Measurements from ENCODE around the gene EMCN.

DNA sequence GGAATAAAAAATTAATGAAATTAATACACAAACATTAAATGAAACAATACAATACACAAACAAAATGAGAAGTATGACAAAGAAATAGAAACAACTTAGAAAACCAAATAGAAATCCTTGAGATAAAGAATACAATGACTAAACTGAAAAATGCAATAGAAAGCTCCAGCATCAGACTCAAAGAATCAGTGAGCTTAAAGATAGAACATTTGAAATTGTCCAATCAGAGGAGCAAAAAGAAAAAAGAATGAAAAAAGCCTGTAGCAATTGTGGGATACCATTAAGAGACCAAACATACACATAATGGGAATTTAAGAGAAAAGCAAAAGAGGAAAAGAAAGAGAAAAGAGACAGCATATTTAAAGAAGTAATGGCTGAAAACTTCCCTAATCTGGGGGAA, 25.7 kb downstream of the EMCN start:
- TF ChIP-seq NFYB (IDR thresholded peaks at IDR 0.05; ENCODE audit: extremely low read depth, insufficient read length) (no peak), CEBPG (CRISPR knock-in tag; IDR thresholded peaks at IDR 0.05) (no peak), CEBPG (tag; conservative IDR thresholded peaks at IDR 0.05 in 1 of 2, IDR thresholded peaks at IDR 0.05 in 1 of 2) (no peak), CBX3 (IDR thresholded peaks at IDR 0.05; ENCODE audit: borderline replicate concordance in 1 of 2, low read length in 2 of 2) (no peak), ESRRA (IDR thresholded peaks at IDR 0.05; ENCODE audit: borderline replicate concordance, low read depth) (no peak), ZNF354B (CRISPR knock-in tag; IDR thresholded peaks at IDR 0.05) (no peak)
- TF ChIP-seq, protein P1, sequence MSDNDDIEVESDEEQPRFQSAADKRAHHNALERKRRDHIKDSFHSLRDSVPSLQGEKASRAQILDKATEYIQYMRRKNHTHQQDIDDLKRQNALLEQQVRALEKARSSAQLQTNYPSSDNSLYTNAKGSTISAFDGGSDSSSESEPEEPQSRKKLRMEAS (CRISPR knock-in tag; IDR thresholded peaks at IDR 0.05) = no peak

Measured in K562 (cell line).